Superior temporal gyrus (tissue), 1 donor: ENCODE results near the gene VCL.
"Not testable (repeated sequence)": the region's sequence is repeated elsewhere in the genome, so short reads cannot be mapped to it uniquely, and the experiment has no call there.

Experiments
- DNase-seq: peaks from one replicate; pipeline ENCODE4 v3.0.0-alpha.2; 2016; ENCODE audit errors: extremely low spot score

Gene VCL

DNA sequence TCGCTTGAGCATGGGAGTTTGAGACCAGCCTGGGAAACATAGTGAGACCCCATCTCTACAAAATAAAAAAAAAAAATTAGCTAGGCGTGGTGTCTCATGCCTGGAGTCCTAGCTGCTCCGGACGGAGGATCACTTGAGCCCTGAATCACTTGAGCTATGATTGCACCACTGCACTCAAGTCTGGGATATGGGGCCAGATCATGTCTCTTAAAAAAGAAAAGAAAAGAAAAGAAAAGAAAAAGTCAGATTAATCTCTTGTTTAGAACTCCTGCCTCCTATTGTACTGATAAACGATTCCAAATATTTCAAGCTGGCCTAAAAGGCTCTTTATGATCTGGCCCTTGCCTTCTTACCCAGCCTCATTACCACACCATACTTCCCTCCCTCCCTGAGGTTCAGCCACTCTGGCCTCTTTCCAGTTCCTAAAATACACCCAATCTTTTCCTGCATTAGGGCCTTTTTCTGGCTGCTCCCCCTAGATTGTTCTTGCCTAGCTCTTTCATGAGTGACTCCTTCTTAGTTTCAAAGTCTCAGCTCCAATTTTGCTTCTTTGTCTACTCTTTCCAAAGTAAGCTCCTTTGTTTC is 41.7 kb downstream of the VCL start:
- DNase-seq, result no peak

GRCh38 chr10:74040200-74041126 is 42.5 kb downstream of the VCL start:
- DNase-seq, result no peak

GRCh38 chr10:74044419-74044818 is 46.5 kb downstream of the VCL start:
- DNase-seq, result no peak

DNA sequence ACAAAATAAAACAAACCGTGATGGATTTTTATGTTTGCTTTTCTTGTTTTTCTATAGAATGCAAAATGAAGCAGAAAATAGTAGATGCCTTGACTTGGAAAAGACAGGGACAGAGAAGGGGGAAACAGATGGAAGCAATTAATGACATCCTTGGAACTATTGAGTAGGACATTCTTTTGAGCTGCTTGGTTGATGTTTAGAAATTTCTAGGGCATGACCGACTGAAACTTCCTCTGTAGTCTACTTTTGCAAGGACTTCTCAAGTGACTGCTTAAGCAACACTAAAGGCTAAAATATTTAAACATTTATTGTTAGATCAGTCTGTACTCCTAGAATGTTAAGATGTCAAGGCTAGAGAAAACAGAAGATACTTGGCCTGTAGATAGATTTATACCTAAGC is 49.4 kb downstream of the VCL start:
- no peak for DNase-seq

GRCh38 chr10:74047871-74048270 is 50.0 kb downstream of the VCL start:
- DNase-seq, result no peak

- DNase-seq, result no peak
These were observed 50.5 kb downstream of the VCL start for GRCh38 chr10:74048433-74048832.

DNA sequence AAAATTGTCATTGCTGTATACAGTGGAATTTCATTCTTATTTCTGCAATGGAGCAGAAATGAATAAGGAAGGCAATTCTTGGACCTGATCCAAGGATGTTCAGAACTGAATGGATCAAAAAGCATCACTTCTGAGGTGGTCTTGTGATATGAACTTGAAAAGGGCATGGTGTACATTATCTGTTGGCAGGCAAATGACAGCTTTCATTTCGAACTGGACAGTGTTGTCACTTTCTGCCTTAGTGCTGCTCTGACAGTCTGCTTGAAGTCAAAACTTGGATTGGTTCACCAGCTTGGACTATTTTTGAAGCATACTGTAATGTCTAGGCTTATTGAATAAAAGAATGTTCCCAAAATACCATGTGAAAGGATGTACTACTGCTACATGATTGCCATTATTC is 52.0 kb downstream of the VCL start:
- no peak for DNase-seq

- DNase-seq, result no peak
These were observed 52.7 kb downstream of the VCL start for GRCh38 chr10:74050653-74051052.

GRCh38 chr10:74051736-74052342 is 53.9 kb downstream of the VCL start:
- no peak for DNase-seq

DNA sequence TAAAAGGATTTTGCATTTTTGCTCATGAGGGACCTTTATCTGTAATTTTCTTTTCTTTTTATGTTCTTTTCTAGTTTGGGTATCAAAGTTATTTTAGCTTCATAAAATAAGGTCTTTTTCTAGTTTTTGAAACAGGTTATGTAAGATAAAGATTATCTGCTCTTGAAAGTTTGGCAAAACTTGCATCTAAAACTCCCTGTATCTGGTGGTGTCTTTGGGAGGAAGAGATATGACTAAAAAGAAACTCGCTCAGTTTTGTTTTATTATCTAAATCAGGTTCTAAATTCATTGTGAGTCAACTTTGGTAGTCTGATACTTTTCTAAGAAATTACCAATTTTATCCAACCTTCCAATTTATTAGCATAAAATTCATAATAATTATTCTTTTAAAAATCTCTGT is 55.1 kb downstream of the VCL start:
- DNase-seq, result no peak

- DNase-seq, result no peak
These were observed 57.6 kb downstream of the VCL start for GRCh38 chr10:74055383-74056049.

DNA sequence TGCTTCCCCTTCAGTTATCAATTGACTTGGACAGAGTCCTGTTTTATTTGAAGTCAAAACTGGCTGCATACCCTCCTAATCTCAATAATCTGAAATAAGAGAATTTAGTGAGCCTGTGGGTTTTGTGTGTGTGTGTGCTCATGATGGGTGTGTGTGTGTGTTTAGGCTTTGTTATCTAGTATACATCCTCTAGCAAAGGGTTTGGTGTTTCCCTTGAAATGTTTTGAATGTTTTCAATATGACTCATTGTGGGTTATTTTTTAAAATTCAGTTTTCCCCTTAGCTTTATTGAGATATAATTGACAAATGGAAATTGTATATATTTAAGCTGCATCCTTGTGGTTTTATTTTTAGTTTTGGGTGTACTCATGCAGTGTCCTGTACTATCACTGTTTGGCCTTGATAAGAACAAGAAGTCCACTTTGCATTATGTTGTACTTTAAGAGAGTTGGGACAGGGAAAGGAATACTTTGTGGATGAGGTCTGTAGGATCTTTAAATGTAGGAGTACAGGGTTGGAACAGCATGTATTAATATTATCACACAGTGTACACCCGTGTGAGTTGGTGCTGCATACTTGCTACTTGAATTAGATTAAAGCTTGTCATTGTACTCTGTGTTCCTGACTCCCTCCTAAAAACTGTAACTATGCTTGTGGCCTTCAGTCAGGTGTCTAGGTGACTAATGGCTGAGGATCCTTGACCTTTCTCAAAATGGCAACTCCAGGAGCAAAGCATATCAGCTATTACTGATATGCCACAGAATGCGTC is 58.3 kb downstream of the VCL start:
- no peak for DNase-seq

DNA sequence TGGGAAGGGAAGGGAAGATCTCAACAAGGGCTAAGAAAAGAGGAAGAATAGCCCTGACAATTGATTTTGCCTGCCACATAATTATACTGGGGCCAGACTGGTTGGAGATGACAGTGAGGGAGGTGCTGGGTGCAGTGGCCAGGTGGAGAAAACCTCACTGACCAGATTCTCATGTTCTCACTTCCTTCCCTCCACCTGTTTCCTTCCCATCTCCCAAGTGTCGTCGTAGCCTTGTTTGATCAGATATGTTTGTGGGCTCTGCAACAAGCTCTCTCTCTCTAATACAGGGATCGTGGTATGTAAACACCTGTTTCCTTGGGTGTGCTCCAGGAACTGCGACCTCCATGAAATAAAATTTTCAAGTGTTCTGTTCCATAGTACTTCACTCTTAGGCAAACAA is 60.2 kb downstream of the VCL start:
- no peak for DNase-seq

- no peak for DNase-seq
These were observed 60.7 kb downstream of the VCL start for GRCh38 chr10:74058658-74059057.

GRCh38 chr10:74061104-74061503 is 63.2 kb downstream of the VCL start:
- no peak for DNase-seq

DNA sequence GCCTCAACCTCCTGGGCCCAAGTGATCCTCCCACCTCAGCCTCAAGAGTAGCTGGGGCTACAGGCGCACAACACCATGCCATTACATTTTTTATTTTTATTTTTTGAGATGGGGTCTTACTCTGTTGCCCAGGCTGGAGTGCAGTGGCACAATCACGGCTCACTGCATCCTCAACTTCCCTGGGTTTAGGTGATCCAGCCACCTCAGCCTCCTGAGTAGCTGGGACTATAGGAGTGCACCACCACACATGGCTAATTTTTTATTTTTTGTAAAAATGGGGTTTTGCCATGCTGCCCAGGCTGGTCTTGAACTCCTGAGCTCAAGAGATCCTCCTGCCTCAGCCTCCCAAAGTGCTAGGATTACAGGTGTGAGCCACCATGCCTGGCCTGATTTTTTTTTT is 64.1 kb downstream of the VCL start:
- not testable (repeated sequence) for DNase-seq

GRCh38 chr10:74063256-74063655 is 65.3 kb downstream of the VCL start:
- DNase-seq, result no peak

DNA sequence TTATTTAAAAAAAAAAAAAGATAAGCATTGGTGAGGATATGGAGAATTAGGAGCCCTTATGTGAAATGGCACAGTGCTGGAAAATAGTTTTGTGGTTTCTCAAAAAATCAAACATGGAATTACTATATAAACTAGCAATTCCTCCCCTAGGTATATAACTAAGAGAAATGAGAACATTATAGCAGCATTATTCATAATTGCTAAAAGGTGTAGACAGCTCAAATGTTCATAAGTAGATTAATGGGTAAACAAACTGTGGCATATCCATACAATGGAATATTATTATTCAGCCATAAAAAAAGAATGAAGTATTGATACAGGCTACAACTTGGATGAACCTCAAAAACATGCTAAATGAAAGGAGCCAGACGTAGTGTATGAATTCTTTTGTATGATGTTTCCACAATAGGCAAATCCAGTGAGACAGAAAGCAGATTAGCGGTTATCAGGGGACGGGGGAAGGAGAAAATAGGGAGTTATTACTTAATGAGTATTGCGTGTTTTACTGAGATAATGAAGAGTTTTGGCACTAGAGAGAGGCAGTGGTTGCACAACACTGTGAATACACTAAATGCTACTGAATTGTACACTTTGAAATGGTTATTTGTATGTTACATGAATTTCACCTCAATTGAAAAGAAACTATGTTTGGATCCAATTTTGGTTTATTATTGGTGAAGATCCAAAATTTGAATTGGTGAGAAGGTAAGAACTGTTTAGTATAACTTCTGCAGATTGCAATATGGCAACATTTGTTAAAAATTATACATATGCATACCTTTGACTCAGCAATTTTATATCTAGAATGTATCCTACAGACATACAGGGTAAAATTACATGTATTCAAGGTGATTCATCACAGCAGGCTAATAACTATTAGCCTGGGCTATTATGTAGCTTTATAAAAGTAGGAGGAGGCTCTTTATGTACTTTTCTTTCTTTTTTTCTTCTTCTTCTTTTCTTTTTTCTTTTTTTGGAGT is 69.7 kb downstream of the VCL start:
- DNase-seq, result no peak

DNA sequence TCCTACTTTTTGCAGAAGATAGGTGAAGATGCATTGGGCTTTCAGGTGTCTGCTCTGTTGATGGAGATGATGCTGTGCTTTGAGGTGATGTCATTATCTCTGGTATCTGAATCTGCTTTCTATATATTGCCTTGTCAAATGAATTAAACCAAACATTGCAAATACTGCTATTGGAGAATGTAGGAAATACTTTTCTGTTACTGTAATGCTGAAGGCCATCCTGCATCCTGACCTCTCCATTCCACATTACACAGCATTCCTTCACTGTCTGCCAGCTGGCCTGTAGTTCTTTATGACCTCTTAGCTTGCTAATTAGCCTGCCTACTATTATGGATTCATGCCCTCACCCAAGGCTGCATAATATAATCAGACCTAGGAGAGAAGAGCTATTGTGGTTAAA is 73.2 kb downstream of the VCL start:
- DNase-seq, result no peak

DNA sequence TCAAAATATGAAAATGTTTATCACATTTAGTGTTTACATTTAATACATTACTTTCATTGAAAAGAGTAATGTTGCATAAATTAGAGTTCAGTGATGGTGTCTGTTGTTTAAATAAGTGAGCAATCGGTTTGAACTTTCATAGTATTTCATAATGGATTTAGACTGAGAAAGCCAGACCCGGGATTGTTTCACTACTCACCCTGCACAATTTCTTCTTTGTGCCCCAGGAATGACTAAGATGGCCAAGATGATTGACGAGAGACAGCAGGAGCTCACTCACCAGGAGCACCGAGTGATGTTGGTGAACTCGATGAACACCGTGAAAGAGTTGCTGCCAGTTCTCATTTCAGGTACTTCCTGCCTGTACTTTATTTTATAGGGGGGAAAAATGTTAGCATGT is 74.6 kb downstream of the VCL start:
- DNase-seq, result no peak
